ENCODE results near the gene SLC16A10.

SLC16A10 gene

DNA sequence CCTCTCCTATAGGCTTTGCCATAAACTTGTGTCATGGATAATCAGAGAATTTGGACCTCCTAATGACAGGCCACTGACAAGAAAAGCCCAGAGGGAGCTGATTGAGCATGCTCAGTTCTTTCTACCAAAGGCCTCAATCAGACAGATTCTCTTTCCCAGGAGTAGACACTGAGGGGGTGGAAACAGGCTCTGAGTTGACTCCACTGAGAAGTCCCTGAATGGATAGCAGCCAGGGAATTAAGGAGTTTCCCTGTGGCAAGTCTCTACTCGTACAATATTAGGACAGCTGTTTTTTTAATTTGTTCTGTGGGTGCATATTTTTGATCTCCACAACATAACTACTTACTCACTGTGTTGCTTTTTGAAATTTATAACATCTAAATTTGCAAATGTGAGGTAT lies 63.3 kb downstream of the SLC16A10 start:
- Mint-ChIP-seq H3K27me3 (no peaks in the 10 kb centered on the region), H3K36me3 (peaks cover 8% of the 10 kb centered on the region), H3K4me3 (no peak overlapping the region), H3K4me1 (peaks cover 33% of the 10 kb centered on the region), H3K9me3 (no peaks in the 10 kb centered on the region), H3K27ac (no peak overlapping the region)

- no peaks in the 10 kb centered on the region for H3K27me3 Mint-ChIP-seq
- H3K4me1 Mint-ChIP-seq = peaks cover 55% of the 10 kb centered on the region
- peaks cover 14% of the 10 kb centered on the region for H3K36me3 Mint-ChIP-seq
- H3K4me3 Mint-ChIP-seq = no peak overlapping the region
- H3K27ac Mint-ChIP-seq = no peak overlapping the region
- no peaks in the 10 kb centered on the region for H3K9me3 Mint-ChIP-seq
Measured at GRCh38 chr6:111154981-111155380, 67.7 kb downstream of the SLC16A10 start.

DNA sequence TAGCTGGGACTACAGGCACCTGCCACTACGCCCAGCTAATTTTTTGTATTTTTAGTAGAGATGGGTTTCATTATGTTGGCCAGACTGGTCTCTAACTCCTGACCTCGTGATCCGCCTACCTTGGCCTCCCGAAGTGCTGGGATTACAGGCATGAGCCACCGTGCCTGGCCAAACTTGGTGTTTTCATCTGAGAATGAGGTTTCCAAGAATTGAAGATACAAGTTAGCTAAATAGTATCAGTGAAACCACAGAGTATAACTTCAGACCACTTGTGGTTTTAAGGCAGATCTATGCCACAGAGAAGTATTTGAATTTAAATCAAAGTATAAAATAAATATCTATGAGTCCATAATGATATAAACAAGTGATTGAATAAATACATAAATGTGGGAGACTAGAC lies 70.1 kb downstream of the SLC16A10 start:
- Mint-ChIP-seq H3K4me3 (no peak overlapping the region), H3K27ac (no peak overlapping the region), H3K9me3 (peaks cover 4% of the 10 kb centered on the region), H3K27me3 (no peaks in the 10 kb centered on the region), H3K36me3 (peaks cover 13% of the 10 kb centered on the region), H3K4me1 (peaks cover 62% of the 10 kb centered on the region)

GRCh38 chr6:111159633-111160032 lies 72.3 kb downstream of the SLC16A10 start:
- Mint-ChIP-seq H3K27me3 (no peaks in the 10 kb centered on the region), H3K4me1 (peaks cover 46% of the 10 kb centered on the region), H3K9me3 (peaks cover 4% of the 10 kb centered on the region), H3K4me3 (peak overlapping the region; percentile 44), H3K27ac (peak overlapping the region; percentile 63), H3K36me3 (peaks cover 15% of the 10 kb centered on the region)

GRCh38 chr6:111161650-111162049 lies 74.3 kb downstream of the SLC16A10 start:
- peaks cover 28% of the 10 kb centered on the region for H3K4me1 Mint-ChIP-seq
- no peaks in the 10 kb centered on the region for H3K27me3 Mint-ChIP-seq
- peaks cover 4% of the 10 kb centered on the region for H3K9me3 Mint-ChIP-seq
- H3K4me3 Mint-ChIP-seq = no peak overlapping the region
- H3K27ac Mint-ChIP-seq = no peak overlapping the region
- H3K36me3 Mint-ChIP-seq = peaks cover 13% of the 10 kb centered on the region

DNA sequence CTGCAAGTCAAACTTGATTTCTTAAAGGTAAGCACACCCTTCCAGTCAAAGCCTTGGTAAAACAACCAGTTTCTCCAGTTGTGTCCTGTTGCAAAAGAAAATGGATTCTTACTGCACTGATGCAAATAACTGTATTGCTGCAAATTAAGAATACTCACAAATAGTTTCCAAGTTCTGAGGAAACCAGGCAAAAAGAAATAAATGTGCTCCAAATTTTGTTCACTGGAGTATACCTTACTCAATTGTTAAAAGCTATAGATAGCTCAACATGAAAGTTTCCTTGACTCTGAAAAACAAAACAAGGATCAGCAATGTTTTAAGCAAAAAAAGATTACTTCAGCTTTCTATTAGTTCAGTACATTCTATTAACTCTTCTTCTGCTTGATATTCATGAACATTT lies 75.2 kb downstream of the SLC16A10 start:
- H3K36me3 Mint-ChIP-seq = peaks cover 13% of the 10 kb centered on the region
- H3K27ac Mint-ChIP-seq = no peak overlapping the region
- peaks cover 4% of the 10 kb centered on the region for H3K9me3 Mint-ChIP-seq
- no peaks in the 10 kb centered on the region for H3K27me3 Mint-ChIP-seq
- H3K4me1 Mint-ChIP-seq = peaks cover 23% of the 10 kb centered on the region
- H3K4me3 Mint-ChIP-seq = no peak overlapping the region

DNA sequence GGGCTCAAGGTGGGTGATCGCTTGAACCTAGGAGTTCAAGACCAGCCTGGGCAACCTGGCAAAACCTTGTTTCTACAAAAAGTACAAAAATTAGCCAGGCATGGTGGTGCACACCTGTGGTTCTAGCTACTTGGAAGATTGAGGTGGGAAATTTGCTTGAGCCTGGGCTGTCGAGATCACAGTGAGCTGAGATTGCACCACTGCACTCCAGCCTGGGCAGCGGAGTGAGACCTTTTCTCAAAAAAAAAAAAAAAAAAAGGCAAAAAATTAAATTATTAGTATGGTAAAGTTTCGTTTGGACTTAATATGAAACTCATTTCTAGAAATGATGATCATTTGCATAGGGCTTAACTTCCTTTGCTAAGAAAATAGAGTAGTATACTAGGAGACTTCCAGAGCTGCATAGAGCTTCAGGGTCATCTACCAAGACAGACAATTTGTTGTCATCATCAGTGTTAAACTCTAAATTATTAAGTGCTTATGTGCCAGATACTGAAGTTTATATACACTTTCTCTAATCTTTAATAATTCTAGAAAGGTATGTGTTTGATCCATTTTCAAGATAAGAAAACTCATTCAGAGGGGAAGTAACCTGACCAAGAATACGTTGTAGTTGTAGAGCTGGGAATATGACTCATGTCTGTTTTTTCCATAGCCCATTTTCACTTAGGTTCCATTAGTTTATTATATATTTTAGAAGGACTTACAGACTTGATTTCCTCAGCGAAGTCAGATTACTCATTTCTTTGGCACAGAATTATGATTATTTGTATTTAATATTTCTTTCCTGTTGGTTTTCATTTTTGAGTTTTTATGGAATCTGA lies 84.5 kb downstream of the SLC16A10 start:
- Mint-ChIP-seq H3K4me3 (no peak overlapping the region), H3K27ac (no peak overlapping the region), H3K4me1 (peaks cover 30% of the 10 kb centered on the region), H3K27me3 (no peaks in the 10 kb centered on the region), H3K36me3 (no peaks in the 10 kb centered on the region), H3K9me3 (no peaks in the 10 kb centered on the region)

DNA sequence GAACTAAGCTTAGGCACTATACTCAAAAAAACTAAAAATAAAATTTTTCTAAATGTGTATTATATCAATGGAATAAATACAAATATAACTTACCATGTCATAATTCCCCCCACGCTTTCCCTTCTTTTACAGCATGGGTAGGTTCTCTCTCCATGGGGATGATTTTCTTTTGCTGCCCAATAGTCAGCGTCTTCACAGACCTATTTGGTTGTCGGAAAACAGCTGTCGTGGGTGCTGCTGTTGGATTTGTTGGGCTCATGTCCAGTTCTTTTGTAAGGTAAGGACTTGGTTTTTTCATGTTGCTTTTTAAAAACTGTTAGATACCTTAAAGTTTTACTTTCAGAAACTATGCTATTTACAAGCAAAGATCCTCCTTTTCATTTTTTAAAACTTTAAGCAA lies 85.3 kb downstream of the SLC16A10 start:
- no peak overlapping the region for H3K27ac Mint-ChIP-seq
- peaks cover 5% of the 10 kb centered on the region for H3K36me3 Mint-ChIP-seq
- no peaks in the 10 kb centered on the region for H3K27me3 Mint-ChIP-seq
- H3K4me1 Mint-ChIP-seq = peaks cover 30% of the 10 kb centered on the region
- H3K9me3 Mint-ChIP-seq = no peaks in the 10 kb centered on the region
- H3K4me3 Mint-ChIP-seq = no peak overlapping the region

GRCh38 chr6:111173341-111173740 lies 86.0 kb downstream of the SLC16A10 start:
- no peak overlapping the region for H3K4me3 Mint-ChIP-seq
- H3K36me3 Mint-ChIP-seq = peaks cover 8% of the 10 kb centered on the region
- no peaks in the 10 kb centered on the region for H3K9me3 Mint-ChIP-seq
- H3K4me1 Mint-ChIP-seq = peaks cover 30% of the 10 kb centered on the region
- H3K27me3 Mint-ChIP-seq = no peaks in the 10 kb centered on the region
- H3K27ac Mint-ChIP-seq = no peak overlapping the region

DNA sequence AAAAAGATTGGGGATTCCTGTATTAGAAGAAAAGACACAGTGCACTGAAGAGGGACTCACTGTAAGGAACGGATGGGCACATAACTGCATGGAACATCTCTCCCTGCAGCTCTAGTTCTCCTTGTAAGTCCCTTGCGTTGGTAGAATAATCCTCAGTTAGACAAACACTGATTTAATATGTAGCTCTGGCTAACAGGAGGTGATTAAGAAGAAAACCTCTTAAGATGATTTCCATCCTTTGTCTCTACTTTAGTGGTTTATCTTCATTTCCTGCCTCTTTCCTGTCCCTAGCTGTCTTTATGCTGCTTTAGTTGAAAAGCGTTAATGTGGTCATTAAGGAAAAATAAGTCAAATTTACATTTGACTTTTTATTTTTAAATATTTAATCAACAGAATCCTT lies 86.6 kb downstream of the SLC16A10 start:
- H3K36me3 Mint-ChIP-seq = peaks cover 8% of the 10 kb centered on the region
- H3K4me1 Mint-ChIP-seq = peaks cover 30% of the 10 kb centered on the region
- H3K27ac Mint-ChIP-seq = no peak overlapping the region
- H3K27me3 Mint-ChIP-seq = no peaks in the 10 kb centered on the region
- H3K9me3 Mint-ChIP-seq = no peaks in the 10 kb centered on the region
- H3K4me3 Mint-ChIP-seq = no peak overlapping the region

DNA sequence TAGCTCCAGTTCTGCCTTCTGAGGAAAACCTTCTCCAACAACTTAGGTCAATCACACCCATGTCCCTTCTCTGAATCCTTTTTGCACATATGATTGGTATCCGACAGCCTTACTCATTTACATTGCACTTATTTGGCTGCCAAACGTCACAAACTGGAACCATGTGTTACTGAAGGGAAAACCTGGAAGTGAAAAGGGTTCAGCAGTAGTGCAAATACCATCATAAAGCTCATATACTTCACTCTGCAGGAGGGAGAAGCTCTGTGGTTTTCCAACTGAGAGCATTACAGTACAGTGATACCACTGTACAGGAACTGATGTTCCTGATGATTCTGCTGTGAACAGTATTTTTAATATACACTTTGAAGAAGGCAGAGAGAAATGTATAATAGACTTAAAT lies 87.8 kb downstream of the SLC16A10 start:
- Mint-ChIP-seq H3K9me3 (no peaks in the 10 kb centered on the region), H3K4me3 (no peak overlapping the region), H3K4me1 (peaks cover 30% of the 10 kb centered on the region)

DNA sequence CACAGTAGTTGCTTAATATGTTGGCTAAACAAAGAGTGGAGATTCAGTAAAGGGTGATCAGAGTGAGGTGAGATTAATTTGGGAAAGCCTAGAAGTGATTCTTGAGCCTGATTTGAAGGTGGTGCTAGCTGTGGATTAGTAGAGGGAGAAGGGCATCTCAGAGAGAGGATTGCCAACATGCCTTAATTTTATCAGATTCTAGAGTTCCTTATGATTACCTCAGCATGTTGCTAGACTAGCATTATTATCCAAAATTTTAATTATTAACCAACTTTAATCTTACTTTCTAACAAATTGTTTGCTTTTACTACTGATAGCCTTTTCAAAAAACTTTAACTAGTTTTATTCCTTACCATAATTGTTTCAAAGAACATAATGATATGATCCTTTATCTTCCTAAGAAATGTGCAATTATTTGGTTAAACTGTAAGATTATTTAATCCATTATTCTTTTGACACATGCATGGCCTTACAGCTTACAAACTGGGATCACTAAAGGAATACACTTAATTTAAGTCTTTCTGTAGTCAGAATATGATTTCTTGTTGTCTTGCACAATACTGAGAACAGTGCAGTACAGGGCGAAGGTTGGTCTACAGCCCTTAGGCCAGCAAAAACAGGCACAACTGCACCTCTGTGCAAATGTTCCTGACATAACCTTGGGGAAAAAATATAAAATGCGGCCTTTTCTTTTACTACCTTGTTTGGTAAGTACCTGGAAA lies 88.9 kb downstream of the SLC16A10 start:
- H3K36me3 Mint-ChIP-seq = peaks cover 14% of the 10 kb centered on the region
- no peak overlapping the region for H3K27ac Mint-ChIP-seq
- H3K4me3 Mint-ChIP-seq = no peak overlapping the region
- no peaks in the 10 kb centered on the region for H3K9me3 Mint-ChIP-seq
- H3K4me1 Mint-ChIP-seq = peaks cover 28% of the 10 kb centered on the region
- H3K27me3 Mint-ChIP-seq = no peaks in the 10 kb centered on the region

More for the DNA sequence above, 87.8 kb downstream of the SLC16A10 start:
- Mint-ChIP-seq H3K27me3 (no peaks in the 10 kb centered on the region), H3K27ac (no peak overlapping the region), H3K36me3 (peaks cover 14% of the 10 kb centered on the region)

- H3K4me1 Mint-ChIP-seq = peaks cover 23% of the 10 kb centered on the region
- H3K27ac Mint-ChIP-seq = no peak overlapping the region
- H3K27me3 Mint-ChIP-seq = no peaks in the 10 kb centered on the region
- H3K9me3 Mint-ChIP-seq = no peaks in the 10 kb centered on the region
- H3K36me3 Mint-ChIP-seq = peaks cover 14% of the 10 kb centered on the region
- H3K4me3 Mint-ChIP-seq = no peak overlapping the region
Measured at GRCh38 chr6:111176760-111177099, 89.4 kb downstream of the SLC16A10 start.

- no peak overlapping the region for H3K4me3 Mint-ChIP-seq
- H3K9me3 Mint-ChIP-seq = no peaks in the 10 kb centered on the region
- no peaks in the 10 kb centered on the region for H3K27me3 Mint-ChIP-seq
- H3K4me1 Mint-ChIP-seq = peaks cover 20% of the 10 kb centered on the region
- peaks cover 14% of the 10 kb centered on the region for H3K36me3 Mint-ChIP-seq
- no peak overlapping the region for H3K27ac Mint-ChIP-seq
Measured at GRCh38 chr6:111177131-111177530, 89.8 kb downstream of the SLC16A10 start.

GRCh38 chr6:111183702-111184517 lies 96.6 kb downstream of the SLC16A10 start:
- H3K36me3 Mint-ChIP-seq = peaks cover 21% of the 10 kb centered on the region
- H3K4me1 Mint-ChIP-seq = no peaks in the 10 kb centered on the region
- H3K27ac Mint-ChIP-seq = no peak overlapping the region
- H3K9me3 Mint-ChIP-seq = no peaks in the 10 kb centered on the region
- no peaks in the 10 kb centered on the region for H3K27me3 Mint-ChIP-seq
- no peak overlapping the region for H3K4me3 Mint-ChIP-seq
